Panc1 (cell line): Measurements from ENCODE around the gene MEGF11. TPM values are rescaled to one million over a fixed set of nuclear protein-coding genes. Genes with fewer than 3 reads are reported as not detected.

Experiments used
- ATAC-seq: fragments of 200-7000 bp; cut with Tn5 transposase; 2 replicates; pipeline ENCODE4 v1.9.1; 2020; ENCODE audit warnings: mild to moderate bottlenecking, moderate library complexity
- BruUV-seq: library from RNA; stranded (reverse); fragments of 400-500 nt; replicated peaks from 2 replicates; lab custom pipeline; 2021; lab: Mats Ljungman, UMichigan
- CTCF ChIA-PET: fragments of 300-600 bp; sonication (Branson Sonifier 250); formaldehyde crosslinking; loops from one replicate; lab custom pipeline; 2022; ENCODE audit warnings: antibody characterized with exemption; lab: Charles Lee
- POLR2A ChIA-PET: fragments of 300-600 bp; sonication (Branson Sonifier 250); formaldehyde crosslinking; loops from one replicate; lab custom pipeline; 2022; ENCODE audit warnings: antibody characterized with exemption; lab: Charles Lee
- DNase-seq: peaks from one replicate; pipeline ENCODE4 v3.0.0-alpha.2; 2010; ENCODE audit warnings: low read depth, low spot score
- H3K27ac ChIP-seq: 2 replicates; pipeline ENCODE4 v1.5.1; 2011; ENCODE audit warnings: mild to moderate bottlenecking, low read length, inconsistent platforms
- H3K27me3 ChIP-seq: fragments of 200-500 bp; sonication (Bioruptor generic); 2 replicates; pipeline ENCODE4 v1.6.0; 2014; ENCODE audit warnings: low read length, inconsistent platforms; ENCODE audit not compliant: control insufficient read depth, insufficient read depth
- H3K36me3 ChIP-seq: fragments of 200-500 bp; sonication (Bioruptor generic); 2 replicates; pipeline ENCODE4 v1.5.1; 2014; ENCODE audit warnings: inconsistent platforms, mild to moderate bottlenecking, low read length, moderate library complexity; ENCODE audit not compliant: control insufficient read depth, insufficient read depth
- H3K4me1 ChIP-seq: 2 replicates; pipeline ENCODE4 v1.5.1; 2011; ENCODE audit warnings: inconsistent platforms, mild to moderate bottlenecking, low read length, moderate library complexity; ENCODE audit not compliant: control insufficient read depth, insufficient read depth
- H3K4me3 ChIP-seq, 2 experiments: 2 replicates each; pipeline ENCODE4 v1.5.1; 2011 to 2012; ENCODE audit warnings: low read depth in 2 of 2, low read length in 2 of 2, mild to moderate bottlenecking in 2 of 2, inconsistent platforms in 1 of 2, moderate library complexity in 1 of 2
- H3K9me3 ChIP-seq: fragments of 200-500 bp; sonication (Bioruptor generic); 2 replicates; pipeline ENCODE4 v1.5.1; 2014; ENCODE audit warnings: low read depth, mild to moderate bottlenecking, inconsistent platforms, low read length, moderate library complexity; ENCODE audit not compliant: control insufficient read depth, insufficient read depth
- POLR2AphosphoS5 ChIP-seq: IDR thresholded peaks from 2 replicates; pipeline ENCODE4 v1.6.1; 2012; ENCODE audit warnings: mild to moderate bottlenecking, low read depth, low read length, moderate library complexity
- SIN3A ChIP-seq: IDR thresholded peaks from 2 replicates; pipeline ENCODE4 v1.6.1; 2012; ENCODE audit warnings: low read depth, mild to moderate bottlenecking, low read length, moderate library complexity, borderline replicate concordance; ENCODE audit not compliant: insufficient read depth
- TCF7L2 ChIP-seq: IDR thresholded peaks from 2 replicates; pipeline ENCODE4 v1.6.1; 2011; ENCODE audit warnings: mild to moderate bottlenecking, low read depth, low read length, inconsistent platforms
- in situ Hi-C: cut with HindIII; loops from 2 replicates; pipeline ENCODE4 v1.10.0; 2016; ENCODE audit warnings: low sequenced_read_pairs, low pct_unique_long_range_greater_than_20kb
- intact Hi-C: fragments of 100-400 bp; cut with micrococcal nuclease; formaldehyde crosslinking; loops from one replicate; pipeline ENCODE4 v1.10.0; 2022; ENCODE audit not compliant: unreplicated experiment
- total RNA-seq: library from RNA; stranded (reverse); gene quantifications from one replicate; pipeline ENCODE4 v1.2.1, GENCODE V29; 2021; ENCODE audit not compliant: unreplicated experiment
- TF ChIP-seq, protein P1 (sequence below): fragments of 450-650 bp; IDR thresholded peaks from 2 replicates; pipeline ENCODE4 v1.5.1; 2017; ENCODE audit warnings: mild to moderate bottlenecking
- TF ChIP-seq, protein P2 (sequence below), 2 experiments: IDR thresholded peaks; 2 replicates each; pipeline ENCODE4 v1.6.1; 2011 to 2012; ENCODE audit warnings: low read depth in 2 of 2, control low read depth in 1 of 2, low read length in 1 of 2, mild to moderate bottlenecking in 1 of 2, moderate library complexity in 1 of 2; ENCODE audit not compliant: insufficient read depth in 1 of 2

Gene MEGF11
- total RNA-seq, 1 experiment from 2014 or later: 0.95 TPM

DNA sequence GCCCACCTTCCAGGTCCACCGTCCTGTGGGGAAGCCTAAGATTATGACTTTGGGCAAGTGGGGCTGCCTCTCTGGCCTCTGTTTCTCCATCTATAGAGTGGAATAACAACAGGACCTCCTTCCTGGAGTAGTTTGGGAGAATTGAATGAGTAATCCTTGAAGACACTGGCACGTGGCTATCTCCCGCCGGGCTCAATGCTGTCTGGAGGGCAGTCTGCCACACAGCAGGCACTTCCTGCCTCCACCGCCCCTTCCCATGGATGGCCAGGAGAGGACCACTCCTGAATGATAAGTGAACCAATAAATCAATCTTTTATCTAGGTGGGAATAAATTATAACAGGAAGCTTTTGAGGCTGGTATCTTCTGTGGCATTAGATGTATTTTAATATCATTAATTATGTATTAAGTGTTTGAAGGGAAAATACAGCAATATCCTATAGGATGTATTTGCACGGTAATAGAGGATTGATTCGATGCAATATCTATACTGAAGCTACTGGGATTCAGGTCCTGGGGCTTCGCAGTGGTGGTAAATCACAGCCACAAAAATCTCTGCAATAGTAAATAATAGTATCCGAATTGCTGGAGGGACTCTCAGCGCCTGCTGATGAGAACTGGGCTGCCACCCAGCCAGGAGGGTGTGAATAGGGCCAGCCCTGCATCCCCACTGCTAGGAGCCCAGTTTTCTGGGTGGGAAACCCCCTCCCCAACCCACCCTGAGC, 15.9 kb downstream of the MEGF11 start:
- H3K4me1 ChIP-seq: no peaks in the 10 kb centered on the region
- POLR2A ChIA-PET: interaction anchor here (0.6 kb wide), 1 partner anchor 13 kb away, joined by 4 read pairs; no protein-coding TSS in a partner anchor
- no peak for TF ChIP-seq POLR2AphosphoS5
- TF ChIP-seq, protein P1, sequence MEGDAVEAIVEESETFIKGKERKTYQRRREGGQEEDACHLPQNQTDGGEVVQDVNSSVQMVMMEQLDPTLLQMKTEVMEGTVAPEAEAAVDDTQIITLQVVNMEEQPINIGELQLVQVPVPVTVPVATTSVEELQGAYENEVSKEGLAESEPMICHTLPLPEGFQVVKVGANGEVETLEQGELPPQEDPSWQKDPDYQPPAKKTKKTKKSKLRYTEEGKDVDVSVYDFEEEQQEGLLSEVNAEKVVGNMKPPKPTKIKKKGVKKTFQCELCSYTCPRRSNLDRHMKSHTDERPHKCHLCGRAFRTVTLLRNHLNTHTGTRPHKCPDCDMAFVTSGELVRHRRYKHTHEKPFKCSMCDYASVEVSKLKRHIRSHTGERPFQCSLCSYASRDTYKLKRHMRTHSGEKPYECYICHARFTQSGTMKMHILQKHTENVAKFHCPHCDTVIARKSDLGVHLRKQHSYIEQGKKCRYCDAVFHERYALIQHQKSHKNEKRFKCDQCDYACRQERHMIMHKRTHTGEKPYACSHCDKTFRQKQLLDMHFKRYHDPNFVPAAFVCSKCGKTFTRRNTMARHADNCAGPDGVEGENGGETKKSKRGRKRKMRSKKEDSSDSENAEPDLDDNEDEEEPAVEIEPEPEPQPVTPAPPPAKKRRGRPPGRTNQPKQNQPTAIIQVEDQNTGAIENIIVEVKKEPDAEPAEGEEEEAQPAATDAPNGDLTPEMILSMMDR: no peak

DNA sequence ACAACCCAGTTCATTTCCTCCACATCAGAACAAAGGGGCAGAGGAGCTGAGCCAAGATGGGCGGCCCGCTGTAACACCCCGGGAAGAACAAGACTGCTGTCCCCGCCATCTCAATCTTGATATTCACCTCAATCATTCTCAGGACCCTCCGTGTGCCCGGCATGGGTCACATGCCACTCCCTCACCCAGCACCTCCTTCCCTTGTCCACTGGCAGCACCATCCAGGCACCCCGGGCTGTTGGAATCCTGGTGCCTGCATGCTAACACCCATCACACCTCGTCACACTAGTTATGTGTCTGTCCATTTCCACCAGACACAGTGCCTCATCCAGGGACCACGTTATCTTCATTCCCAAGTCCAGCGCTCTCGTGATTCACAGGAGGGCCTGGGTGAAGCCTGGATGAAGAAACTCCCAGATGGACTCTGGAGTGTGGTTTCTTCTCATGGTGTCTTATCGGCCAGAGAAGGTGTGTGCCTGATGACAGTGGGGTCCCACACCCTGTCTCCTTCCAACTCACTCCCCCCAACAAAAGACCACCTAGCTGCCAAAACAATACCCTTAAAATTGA, 16.7 kb downstream of the MEGF11 start:
- H3K36me3 ChIP-seq: no peaks in the 10 kb centered on the region
- TF ChIP-seq, protein P1: no peak
- TF ChIP-seq POLR2AphosphoS5: no peak
- TF ChIP-seq, protein P2, sequence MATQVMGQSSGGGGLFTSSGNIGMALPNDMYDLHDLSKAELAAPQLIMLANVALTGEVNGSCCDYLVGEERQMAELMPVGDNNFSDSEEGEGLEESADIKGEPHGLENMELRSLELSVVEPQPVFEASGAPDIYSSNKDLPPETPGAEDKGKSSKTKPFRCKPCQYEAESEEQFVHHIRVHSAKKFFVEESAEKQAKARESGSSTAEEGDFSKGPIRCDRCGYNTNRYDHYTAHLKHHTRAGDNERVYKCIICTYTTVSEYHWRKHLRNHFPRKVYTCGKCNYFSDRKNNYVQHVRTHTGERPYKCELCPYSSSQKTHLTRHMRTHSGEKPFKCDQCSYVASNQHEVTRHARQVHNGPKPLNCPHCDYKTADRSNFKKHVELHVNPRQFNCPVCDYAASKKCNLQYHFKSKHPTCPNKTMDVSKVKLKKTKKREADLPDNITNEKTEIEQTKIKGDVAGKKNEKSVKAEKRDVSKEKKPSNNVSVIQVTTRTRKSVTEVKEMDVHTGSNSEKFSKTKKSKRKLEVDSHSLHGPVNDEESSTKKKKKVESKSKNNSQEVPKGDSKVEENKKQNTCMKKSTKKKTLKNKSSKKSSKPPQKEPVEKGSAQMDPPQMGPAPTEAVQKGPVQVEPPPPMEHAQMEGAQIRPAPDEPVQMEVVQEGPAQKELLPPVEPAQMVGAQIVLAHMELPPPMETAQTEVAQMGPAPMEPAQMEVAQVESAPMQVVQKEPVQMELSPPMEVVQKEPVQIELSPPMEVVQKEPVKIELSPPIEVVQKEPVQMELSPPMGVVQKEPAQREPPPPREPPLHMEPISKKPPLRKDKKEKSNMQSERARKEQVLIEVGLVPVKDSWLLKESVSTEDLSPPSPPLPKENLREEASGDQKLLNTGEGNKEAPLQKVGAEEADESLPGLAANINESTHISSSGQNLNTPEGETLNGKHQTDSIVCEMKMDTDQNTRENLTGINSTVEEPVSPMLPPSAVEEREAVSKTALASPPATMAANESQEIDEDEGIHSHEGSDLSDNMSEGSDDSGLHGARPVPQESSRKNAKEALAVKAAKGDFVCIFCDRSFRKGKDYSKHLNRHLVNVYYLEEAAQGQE (IDR thresholded peaks at IDR 0.05; ENCODE audit: insufficient read depth in 1 of 2, low read depth in 2 of 2, low read length in 1 of 2): no peak
- no peak for TF ChIP-seq TCF7L2
- no peak for TF ChIP-seq SIN3A
- H3K27me3 ChIP-seq: no peaks in the 10 kb centered on the region
- ATAC-seq (no peak), DNase-seq (no peak)
- no peak overlapping the region for H3K4me3 ChIP-seq
- in situ Hi-C loops: no loop called here
- no peaks in the 10 kb centered on the region for H3K4me1 ChIP-seq
- H3K27ac ChIP-seq: no peak overlapping the region
- CTCF ChIA-PET: no interaction called here
- intact Hi-C loops: no loop called here
- POLR2A ChIA-PET: no interaction called here
- BruUV-seq: no TSS peak
- no peaks in the 10 kb centered on the region for H3K9me3 ChIP-seq

More for the DNA sequence above, 15.9 kb downstream of the MEGF11 start:
- H3K4me3 ChIP-seq: no peak overlapping the region
- intact Hi-C loops: no loop called here
- H3K27ac ChIP-seq: no peak overlapping the region
- H3K36me3 ChIP-seq: no peaks in the 10 kb centered on the region
- no TSS peak for BruUV-seq
- no peaks in the 10 kb centered on the region for H3K9me3 ChIP-seq
- CTCF ChIA-PET: interaction anchor here (0.6 kb wide), 1 partner anchor 44 kb away, joined by 4 read pairs; no protein-coding TSS in a partner anchor
- DNase-seq (no peak), ATAC-seq (no peak)
- in situ Hi-C loops: no loop called here
- H3K27me3 ChIP-seq: no peaks in the 10 kb centered on the region
